Measurements from ENCODE around the gene FOLH1. TPM values are rescaled to one million over a fixed set of nuclear protein-coding genes. Genes with fewer than 3 reads are reported as not detected.
"Not testable (repeated sequence)": the region's sequence is repeated elsewhere in the genome, so short reads cannot be mapped to it uniquely, and the experiment has no call there.

FOLH1 gene
- 0.27 TPM for total RNA-seq
- long read RNA-seq = 0 reads

DNA sequence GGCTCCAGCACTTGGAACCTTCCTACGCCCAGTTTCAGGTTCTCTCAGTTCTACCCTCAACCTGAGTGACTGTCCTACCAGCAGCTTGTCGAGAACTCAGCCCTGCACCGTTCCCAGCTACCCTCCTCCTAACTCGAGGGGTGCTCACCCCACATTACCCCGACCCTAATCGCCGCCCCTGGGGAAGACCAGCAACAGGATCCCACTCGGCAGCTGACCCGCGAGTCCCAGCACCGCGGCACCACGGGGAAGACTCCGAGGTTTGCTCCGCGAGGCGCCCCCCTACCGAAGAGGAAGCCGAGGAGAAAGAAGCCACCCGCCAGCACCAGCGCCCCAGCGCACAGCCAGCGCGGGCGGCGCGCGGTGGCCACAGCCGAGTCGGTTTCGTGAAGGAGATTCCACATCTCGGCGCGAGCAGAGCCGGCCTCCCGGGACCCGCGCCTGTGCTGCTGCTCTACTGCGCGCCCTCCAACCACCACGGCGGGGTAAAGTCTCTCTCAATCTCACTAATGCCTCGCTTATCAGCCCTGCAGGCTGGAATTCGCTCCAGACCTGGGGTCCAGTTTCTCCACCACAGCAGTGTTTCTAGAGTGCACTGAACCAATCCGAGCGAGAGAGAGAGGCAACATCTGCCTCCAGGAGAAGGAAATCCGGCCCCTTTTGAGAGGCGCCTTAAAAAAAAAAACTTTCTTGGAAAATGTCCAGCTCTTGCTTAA lies at the start of gene FOLH1:
Gene FOLH1, minus strand, starts transcription at position 597 of the 716 bp plus-strand sequence. Its CDS starts 193 bp downstream, at position 404.
- intact Hi-C loops (cut with DNase I) = no loop called here
- peak; percentile 90 for ATAC-seq (ENCODE audit: poor library complexity)
- peak; percentile 49 for DNase-seq

DNA sequence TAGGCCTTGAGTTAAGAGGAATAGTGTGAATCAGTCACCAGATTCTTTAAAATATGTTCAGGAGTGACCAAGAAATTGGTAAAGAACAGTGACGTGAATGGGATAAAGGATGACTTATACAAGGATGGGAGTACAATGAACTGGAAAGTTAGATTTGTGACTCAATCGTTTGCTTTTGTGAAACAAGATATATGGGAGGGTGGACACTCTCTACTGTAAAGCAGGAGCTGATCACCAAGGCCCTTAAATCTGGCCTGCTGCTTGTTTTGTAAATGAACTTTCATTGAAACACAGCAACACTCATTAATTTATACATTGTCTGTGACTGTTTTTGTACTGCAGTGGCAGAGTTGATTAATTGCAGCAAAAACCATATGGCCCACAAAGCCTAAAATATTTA lies 46.7 kb upstream of the FOLH1 start:
- intact Hi-C loops (cut with DNase I); DNase-seq; ATAC-seq (ENCODE audit: poor library complexity): not testable (repeated sequence)

DNA sequence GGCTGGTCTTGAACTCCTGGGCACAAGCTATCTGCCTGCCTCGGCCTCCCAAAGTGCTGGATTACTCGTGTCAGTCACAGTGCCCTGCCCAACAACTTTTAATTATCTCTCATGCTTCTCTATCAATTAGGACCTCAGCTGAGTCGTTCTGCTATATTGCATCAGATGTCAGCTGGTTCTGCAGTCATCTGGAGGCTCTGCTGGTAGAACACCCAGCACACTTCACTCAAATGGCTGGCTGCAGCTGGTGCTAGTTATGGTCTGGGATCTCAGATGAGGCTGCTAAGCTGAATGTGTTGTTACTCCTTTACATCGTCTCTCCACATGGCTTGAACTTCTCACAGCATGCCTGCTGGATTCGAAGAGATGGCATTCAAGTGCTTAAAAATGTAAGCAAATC lies 42.8 kb upstream of the FOLH1 start:
- DNase-seq; intact Hi-C loops (cut with DNase I); ATAC-seq (ENCODE audit: poor library complexity): not testable (repeated sequence)

DNA sequence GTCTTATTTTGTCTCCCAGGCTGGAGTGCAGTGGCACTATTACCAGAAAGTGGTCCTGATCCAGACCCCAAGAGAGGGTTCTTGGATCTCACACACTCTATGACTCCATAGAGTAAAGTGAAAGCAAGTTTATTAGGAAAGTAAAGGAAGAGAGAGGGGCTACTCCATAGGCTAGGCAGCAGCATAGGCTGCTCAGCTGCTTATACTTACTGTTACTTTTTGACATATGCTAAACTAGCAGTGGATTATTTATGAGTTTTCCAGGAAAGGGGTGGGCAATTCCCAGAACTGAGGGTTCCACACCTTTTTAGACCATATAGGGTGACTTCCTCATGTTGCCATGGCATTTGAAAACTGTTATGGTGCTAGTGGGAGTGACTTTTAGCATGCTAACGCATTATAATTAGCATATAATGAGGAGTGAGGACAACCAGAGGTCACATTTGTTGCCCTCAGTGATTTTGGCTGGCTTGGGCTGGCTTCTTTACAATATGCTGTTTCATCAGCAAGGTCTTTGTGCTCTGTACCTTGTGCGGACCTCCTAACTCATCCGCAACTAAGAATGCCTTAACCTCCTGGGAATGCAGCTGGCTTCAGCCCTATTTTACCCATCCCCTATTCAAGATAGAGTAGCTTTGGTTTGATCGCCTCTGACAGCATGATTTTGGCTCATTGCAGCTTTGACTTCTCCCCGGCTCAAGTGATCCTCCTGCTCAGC lies 42.2 kb upstream of the FOLH1 start:
- ATAC-seq (ENCODE audit: poor library complexity); intact Hi-C loops (cut with DNase I); DNase-seq: not testable (repeated sequence)

DNA sequence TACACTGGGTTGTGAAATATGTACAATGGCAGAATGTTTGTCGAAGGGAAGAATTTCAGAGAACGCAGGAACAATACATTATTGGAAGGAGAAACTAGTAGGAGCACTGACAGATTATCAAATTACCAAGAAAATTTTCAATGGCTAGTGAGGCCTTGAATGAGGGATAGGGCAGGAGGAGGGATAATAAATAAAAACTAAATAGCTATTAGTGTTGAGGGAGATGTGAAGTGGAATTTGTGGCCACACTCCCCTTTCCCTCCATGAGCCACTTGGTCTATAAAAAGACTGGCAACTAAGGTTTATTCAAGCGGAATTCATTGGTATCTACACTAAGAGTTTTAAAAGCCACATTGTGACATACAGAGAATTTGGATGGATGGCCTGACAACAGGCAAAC lies 41.0 kb upstream of the FOLH1 start:
- intact Hi-C loops (cut with DNase I); ATAC-seq (ENCODE audit: poor library complexity); DNase-seq: not testable (repeated sequence)

DNA sequence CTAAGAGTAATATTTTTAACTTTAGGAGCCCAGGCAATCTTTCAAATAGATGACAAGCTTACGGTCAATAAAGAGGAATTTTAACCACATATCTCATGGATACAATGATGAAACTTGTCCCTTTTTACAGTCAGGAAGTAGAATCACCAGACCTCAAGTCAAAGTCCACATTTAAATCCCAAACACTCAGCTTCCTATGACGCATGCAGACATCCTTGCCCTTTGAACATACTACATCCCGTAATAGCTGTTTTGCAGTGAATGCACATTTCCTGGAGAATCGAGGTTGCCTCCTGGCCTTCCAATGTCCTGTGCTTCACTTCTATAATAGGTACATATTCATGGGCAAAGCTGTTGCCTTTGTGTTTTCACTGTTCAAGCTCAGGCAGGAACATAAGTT lies 25.3 kb upstream of the FOLH1 start:
- ATAC-seq (ENCODE audit: poor library complexity); DNase-seq: not testable (repeated sequence)
- intact Hi-C loops (cut with DNase I) = loop anchor here (10.0 kb wide), 1 partner anchor 291 kb away; no protein-coding TSS in a partner anchor

DNA sequence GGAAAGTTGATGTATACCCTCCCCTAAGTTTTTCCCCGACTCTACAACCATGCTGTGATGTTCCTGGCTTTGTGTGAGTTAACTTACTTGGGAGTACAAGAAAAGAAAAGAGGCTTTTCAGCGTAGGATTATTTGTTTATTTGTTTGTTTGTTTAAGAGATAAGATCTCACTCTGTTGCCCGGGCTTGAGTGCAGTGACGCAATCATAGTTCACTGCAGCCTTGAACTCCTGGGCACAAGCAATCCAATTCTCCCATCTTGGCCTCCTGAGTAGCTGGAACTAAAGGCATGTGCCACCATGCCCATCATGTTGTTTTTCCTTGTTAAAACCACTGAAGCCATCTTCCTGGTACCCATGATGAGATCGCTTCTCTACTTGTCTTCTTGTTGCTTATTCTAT lies 24.6 kb upstream of the FOLH1 start:
- intact Hi-C loops (cut with DNase I) = loop anchor here (10.0 kb wide), 1 partner anchor 292 kb away; no protein-coding TSS in a partner anchor
- DNase-seq; ATAC-seq (ENCODE audit: poor library complexity): not testable (repeated sequence)

DNA sequence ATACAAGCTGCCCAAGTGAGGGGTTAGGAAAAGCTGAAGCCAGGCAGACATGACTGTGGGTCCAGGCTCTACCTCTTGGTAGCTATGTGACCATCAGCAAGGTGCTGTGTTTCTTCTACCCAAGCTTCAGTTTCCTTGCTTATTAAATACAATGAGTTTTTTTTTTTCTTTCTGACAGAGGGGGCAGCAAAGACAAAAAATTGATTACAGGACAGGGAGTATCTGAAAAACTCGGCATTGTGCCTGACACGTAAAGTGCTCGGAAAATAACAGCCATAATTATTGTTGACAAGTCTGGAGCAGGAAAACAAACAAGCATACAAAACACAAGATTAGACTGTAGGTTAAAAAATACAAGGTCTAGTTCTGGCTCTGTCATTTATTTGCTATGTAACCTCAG lies 23.3 kb upstream of the FOLH1 start:
- ATAC-seq (ENCODE audit: poor library complexity); DNase-seq: not testable (repeated sequence)
- intact Hi-C loops (cut with DNase I) = loop anchor here (10.0 kb wide), 1 partner anchor 293 kb away; no protein-coding TSS in a partner anchor

DNA sequence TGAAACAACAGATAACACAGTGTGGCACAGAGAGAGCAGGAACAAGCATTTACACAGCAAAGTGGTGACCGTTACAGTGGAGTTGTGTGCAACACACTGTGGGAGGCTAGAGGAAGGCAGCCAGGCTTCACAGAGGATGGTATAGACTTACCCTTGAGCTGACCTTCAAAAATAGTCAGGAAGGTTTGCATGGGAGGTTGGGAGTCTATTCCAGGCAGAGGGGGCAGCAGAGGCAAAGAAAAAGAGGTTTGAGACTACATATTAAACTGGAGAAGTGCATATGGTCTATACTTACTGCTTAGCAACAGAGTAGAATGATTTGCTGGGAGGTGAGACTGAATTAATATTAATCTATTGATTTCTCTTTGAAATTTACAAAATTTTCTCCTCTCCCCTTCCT lies 22.1 kb upstream of the FOLH1 start:
- peak; percentile 36 for ATAC-seq (ENCODE audit: poor library complexity)
- intact Hi-C loops (cut with DNase I) = loop anchor here (10.0 kb wide), 1 partner anchor 294 kb away; no protein-coding TSS in a partner anchor
- DNase-seq = not testable (repeated sequence)

DNA sequence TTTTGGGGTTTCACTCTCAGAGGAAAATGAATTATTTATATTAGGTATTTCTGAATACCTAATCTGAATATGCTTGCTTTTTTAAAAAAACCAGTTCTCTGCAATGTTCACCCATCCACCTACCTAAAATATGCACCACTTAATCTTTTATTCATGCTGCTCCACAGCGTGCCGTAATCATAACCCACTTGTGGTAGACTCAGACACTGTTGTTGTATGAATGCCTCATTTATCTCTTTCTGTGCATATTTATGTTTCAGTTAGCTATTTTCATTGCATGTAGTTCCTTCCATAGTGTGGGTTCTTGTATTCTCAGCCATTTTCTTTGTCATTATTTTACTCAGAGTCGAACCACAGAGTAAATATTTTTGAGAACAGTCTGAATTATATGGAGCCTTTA lies 21.6 kb upstream of the FOLH1 start:
- not testable (repeated sequence) for ATAC-seq (ENCODE audit: poor library complexity)
- intact Hi-C loops (cut with DNase I) = loop anchor here (10.0 kb wide), 1 partner anchor 295 kb away; no protein-coding TSS in a partner anchor

DNA sequence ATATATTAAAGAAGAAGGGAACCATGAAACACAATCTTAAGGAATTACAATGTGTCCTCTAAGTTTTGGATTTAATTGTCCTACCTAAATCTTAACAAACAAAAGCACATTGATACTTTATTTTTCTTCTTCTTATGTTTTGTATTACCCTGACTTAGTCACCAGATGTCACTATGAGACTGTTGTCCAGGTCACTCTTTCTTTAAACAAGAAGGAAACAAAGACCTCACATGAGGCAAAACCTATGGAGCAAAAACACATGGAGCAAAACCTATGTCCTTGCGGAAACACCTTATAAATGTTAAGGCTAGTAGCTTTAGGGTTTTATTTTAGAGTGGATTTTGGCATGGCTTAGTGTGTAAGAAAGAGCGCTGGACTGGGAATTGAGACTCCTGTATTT lies 20.7 kb upstream of the FOLH1 start:
- DNase-seq; intact Hi-C loops (cut with DNase I): not testable (repeated sequence)
- ATAC-seq (ENCODE audit: poor library complexity) = peak; percentile 73

More for the DNA sequence above, 21.6 kb upstream of the FOLH1 start:
- DNase-seq = not testable (repeated sequence)

DNA sequence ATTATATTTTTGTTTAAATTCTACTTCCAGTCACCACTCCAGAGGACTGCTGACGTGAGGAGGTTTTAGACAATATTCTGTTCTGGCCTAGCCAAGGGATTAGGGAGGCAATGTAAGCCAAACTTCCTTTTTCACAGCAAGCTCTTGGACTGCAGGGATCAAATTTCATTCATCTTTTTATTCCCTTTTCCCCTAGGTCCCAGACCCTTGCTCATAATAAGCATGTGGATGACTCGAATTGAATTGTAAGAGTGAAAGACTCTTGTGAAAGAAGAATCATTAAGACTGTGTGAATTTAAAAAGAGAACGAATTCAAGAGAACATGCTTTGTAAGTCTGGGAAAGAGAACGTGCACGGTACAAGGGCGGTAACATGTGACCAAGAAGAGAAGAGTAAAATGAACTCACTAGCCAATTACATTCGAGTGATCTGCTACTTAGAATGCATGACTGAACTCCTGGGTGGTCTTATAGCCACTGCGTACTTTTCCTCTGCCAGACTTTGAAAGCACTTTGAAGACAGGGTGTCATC lies 16.9 kb upstream of the FOLH1 start:
- DNase-seq; ATAC-seq (ENCODE audit: poor library complexity); intact Hi-C loops (cut with DNase I): not testable (repeated sequence)

DNA sequence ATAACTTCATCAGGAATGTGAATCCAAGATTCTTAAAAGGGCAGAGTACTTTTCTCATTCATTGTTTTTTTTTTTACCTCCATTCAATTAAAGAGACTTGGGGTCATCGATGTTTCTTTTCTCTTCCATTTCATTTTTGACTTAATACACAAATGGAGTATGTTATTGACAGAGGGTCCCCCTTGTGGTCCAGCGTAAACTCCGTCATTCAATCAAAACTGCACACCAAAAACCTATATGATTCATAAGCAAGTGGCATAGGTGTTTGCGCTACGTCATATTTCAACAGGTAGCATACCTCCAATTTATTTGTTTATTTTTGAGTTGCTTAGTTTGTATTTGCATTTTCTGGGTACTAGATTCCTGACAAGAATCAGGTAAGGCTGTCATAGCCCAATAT lies 12.7 kb upstream of the FOLH1 start:
- ATAC-seq (ENCODE audit: poor library complexity) (no peak), DNase-seq (no peak)
- intact Hi-C loops (cut with DNase I) = no loop called here

DNA sequence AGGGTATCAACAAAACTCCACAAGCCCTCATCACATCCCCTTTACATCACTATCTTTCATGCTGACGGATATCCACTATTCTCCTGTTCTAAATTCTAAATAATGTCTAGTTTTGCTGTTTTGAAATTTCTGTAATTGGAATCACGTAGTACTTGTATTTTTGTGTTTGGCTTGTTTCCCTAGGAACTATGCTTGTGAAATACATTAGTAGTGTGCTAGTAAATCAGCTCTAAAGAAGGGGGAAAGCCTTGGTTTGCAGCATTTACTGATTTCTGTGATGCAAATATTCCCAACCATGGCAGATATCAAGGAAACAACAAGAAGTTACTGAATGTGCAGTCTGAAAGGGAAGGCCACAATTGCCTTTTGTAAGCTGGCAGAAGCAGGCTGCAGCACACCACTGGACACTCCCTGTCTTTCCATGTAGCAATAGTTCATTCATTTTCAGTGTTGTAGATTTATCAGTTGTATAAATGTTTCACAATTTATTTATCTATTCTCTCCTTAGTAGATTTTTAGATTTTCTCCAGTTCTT lies 4.7 kb upstream of the FOLH1 start:
- ATAC-seq (ENCODE audit: poor library complexity) (no peak), DNase-seq (no peak)
- intact Hi-C loops (cut with DNase I) = no loop called here

DNA sequence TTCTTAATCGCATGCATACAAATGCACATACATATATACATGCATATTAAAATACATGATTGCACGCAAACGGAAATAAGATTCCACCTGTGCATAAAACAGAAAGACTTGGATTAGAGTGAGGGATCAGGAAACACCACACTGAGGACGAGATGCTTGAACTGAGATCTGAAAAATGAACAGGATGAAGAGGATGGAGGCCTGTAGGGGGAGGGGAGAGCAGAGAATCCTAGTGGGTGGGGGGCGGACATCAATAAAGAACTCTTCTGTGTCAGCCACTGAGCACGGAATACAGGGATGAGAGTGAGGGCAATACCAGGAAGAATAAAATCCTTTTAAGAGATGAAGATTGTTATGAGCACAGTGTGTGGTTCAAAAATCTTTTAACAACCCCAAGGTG lies 1.4 kb downstream of the FOLH1 start:
- intact Hi-C loops (cut with DNase I); ATAC-seq (ENCODE audit: poor library complexity); DNase-seq: not testable (repeated sequence)

DNA sequence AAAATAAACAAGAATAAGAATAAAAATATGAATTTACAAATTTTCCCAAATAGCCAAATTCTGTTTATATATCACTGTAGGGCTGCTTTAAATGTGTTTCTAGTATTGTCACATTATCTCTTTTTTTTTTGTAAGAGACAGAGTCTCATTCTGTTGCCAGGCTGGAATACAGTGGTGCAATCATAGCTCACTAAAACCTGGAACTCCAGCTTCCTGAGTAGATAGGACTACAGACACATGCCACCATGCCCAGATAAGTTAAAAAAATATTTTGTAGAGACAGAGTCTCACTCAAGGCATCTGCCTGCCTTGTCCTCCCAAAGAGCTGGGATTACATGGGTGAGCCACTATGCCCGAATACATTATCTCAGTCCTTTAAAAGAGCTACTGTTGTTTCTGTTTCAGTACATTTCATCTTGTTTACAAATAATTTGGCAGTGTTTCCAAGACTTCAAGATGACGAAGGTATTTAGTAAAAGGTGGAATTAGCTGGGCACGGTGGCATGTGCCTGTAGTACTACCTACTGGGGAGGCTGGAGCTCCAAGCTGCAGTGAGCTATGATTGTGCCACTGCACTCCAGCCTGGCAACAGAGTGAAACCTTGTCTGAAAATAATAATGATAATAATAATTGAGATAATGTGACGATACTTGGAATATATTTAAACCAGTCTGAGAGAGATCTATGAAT lies 6.0 kb downstream of the FOLH1 start:
- DNase-seq (no peak), ATAC-seq (ENCODE audit: poor library complexity) (no peak)
- intact Hi-C loops (cut with DNase I) = no loop called here

DNA sequence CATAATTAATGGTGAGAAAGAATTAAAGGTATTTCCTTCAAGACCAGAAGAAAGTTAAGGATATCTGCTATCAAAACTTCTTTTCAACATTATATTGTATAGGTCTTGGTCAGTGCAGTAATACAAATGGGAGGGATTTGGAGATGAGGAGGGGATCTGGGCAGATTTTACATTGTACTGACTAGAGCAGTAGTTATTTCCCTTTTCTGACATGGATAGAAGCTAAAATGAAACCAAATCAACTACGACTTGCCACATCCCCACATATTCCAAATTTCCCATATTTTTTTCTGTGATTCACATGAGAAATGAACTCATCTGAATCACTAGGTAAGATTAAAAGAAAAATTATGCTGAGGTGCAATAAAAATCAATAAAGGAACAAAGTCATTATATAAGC lies 11.6 kb downstream of the FOLH1 start:
- DNase-seq; intact Hi-C loops (cut with DNase I); ATAC-seq (ENCODE audit: poor library complexity): not testable (repeated sequence)

DNA sequence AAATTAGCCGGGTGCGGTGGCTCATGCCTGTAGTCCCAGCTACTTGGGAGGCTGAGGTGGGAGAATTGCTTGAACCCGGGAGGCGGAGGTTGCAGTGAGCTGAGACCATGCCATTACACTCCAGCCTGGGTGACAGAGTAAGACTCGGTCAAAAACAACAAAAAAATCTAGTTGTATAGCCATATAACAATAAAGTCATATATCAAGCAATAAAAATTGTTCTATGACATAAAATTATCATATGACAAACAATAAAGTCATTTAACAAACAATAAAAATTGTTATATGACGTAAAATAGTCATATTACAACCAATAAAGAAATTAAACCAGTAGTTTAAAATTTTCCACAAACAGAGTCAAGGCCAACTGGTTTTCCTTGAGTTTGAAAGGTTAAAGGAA lies 12.4 kb downstream of the FOLH1 start:
- DNase-seq; ATAC-seq (ENCODE audit: poor library complexity); intact Hi-C loops (cut with DNase I): not testable (repeated sequence)

All from Right ventricle myocardium superior (tissue), 1 donor.